Pericardium fibroblast (primary cell): ENCODE measurements around the gene PTPRA. TPM values are rescaled to one million over a fixed set of nuclear protein-coding genes. Genes with fewer than 3 reads are reported as not detected.

Source experiments
- total RNA-seq: library from RNA; depleted of rRNA; stranded (reverse); fragments of >200 nt; gene quantifications from 2 replicates; pipeline ENCODE4 v1.2.3, GENCODE V29; 2015

The PTPRA gene
- total RNA-seq: 32.8 and 37.6 TPM in 2 replicates

GRCh38 chr20:2873010-2873746, at the start of gene PTPRA:
Gene PTPRA (plus strand): TSS chr20:2873481. CDS start chr20:2964278, 90,797 bp downstream.

GRCh38 chr20:2840138-2840966, 32.9 kb upstream of the PTPRA start, which contains the start of the genes PCED1A and VPS16:
Gene PCED1A (minus strand): TSS chr20:2840655. CDS start chr20:2839912, 743 bp downstream.
Gene VPS16 (plus strand): TSS chr20:2840745. CDS start chr20:2840775, 30 bp downstream.

GRCh38 chr20:3043322-3043721, 170.0 kb downstream of the PTPRA start, which contains the start of gene GNRH2:
Gene GNRH2 (plus strand): TSS chr20:3043622. CDS start chr20:3044415, 793 bp downstream.

GRCh38 chr20:3045816-3046676, 172.8 kb downstream of the PTPRA start, which contains the start of gene MRPS26:
Gene MRPS26 (plus strand): TSS chr20:3046052. CDS start chr20:3046069, 17 bp downstream.

DNA sequence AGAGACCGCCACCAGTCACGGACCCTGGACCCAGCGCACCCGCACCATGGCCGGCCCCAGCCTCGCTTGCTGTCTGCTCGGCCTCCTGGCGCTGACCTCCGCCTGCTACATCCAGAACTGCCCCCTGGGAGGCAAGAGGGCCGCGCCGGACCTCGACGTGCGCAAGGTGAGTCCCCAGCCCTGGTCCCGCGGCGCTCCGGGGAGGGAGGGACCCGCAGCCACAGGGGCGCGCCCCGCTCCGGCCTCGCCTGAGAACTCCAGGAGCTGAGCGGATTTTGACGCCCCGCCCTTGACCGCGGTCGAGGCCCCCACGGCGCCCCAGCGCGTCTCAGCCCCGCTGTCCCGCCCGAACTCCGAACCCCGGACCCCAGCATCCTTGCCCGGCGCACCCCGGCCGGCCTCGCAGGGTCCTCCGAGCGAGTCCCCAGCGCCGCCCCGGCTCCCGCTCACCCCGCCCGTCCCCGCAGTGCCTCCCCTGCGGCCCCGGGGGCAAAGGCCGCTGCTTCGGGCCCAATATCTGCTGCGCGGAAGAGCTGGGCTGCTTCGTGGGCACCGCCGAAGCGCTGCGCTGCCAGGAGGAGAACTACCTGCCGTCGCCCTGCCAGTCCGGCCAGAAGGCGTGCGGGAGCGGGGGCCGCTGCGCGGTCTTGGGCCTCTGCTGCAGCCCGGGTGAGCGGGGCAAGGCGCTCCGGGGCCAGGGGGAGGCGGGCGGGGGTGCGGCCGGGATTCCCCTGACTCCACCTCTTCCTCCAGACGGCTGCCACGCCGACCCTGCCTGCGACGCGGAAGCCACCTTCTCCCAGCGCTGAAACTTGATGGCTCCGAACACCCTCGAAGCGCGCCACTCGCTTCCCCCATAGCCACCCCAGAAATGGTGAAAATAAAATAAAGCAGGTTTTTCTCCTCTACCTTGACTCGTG, 198.6 kb downstream of the PTPRA start, which contains the start of gene OXT:
OXT (plus strand) TSS at position 11 of the 920 bp plus-strand sequence; CDS start at position 47, 36 bp downstream.

GRCh38 chr20:3084283-3084985, 211.2 kb downstream of the PTPRA start, which contains the start of gene AVP:
Gene AVP (minus strand): TSS chr20:3084724. CDS start chr20:3084674, 50 bp downstream.

Other genes starting within 250 kb of the PTPRA start
- gene NOP56, start 220.8 kb upstream of the PTPRA start, total RNA-seq: 81.6 and 99.5 TPM in 2 replicates
- 70.8 and 86.9 TPM in 2 replicates for gene IDH3B, start 209.3 kb upstream of the PTPRA start, total RNA-seq
- 1.7 and 2.1 TPM in 2 replicates for gene EBF4, start 180.7 kb upstream of the PTPRA start, total RNA-seq
- gene CPXM1, start 72.9 kb upstream of the PTPRA start, total RNA-seq: 13.2 and 49.5 TPM in 2 replicates
- 0.47 TPM in 1 of 2 replicates, not detected in the other for gene C20orf141, start 58.5 kb upstream of the PTPRA start, total RNA-seq
- gene TMEM239, start 57.1 kb upstream of the PTPRA start, total RNA-seq: not detected in 2 replicates
- 41.4 and 45.3 TPM in 2 replicates for gene PCED1A, start 32.8 kb upstream of the PTPRA start, total RNA-seq
- gene VPS16, start 32.7 kb upstream of the PTPRA start, total RNA-seq: 25.5 and 45.9 TPM in 2 replicates
- not detected in 2 replicates for gene GNRH2, start 170.1 kb downstream of the PTPRA start, total RNA-seq
- 43.1 and 59.0 TPM in 2 replicates for gene MRPS26, start 172.6 kb downstream of the PTPRA start, total RNA-seq
- not detected in 2 replicates for gene OXT, start 198.1 kb downstream of the PTPRA start, total RNA-seq
- not detected in 2 replicates for gene AVP, start 211.2 kb downstream of the PTPRA start, total RNA-seq